H1 (cell line): ENCODE data around the gene OOSP4A.

ENCODE experiments used
- CTCF ChIP-seq, 3 experiments: IDR thresholded peaks; 1 replicate in 2 of 3; 2 replicates in 1 of 3; pipeline versions ENCODE4 v1.5.1 to v1.6.1; 2011; ENCODE audit warnings: low read length in 3 of 3, mild to moderate bottlenecking in 3 of 3, inconsistent platforms in 2 of 3, low read depth in 1 of 3, moderate library complexity in 1 of 3; ENCODE audit not compliant: insufficient read depth in 1 of 3; ENCODE audit errors: control extremely low read depth in 1 of 3
- JUND ChIP-seq: IDR thresholded peaks from 2 replicates; pipeline ENCODE4 v1.6.1; 2011; ENCODE audit warnings: mild to moderate bottlenecking, improper control_type of control experiment, low read length
- KDM1A ChIP-seq: fragments of 200-600, 300-600 bp; sonication (generic); IDR thresholded peaks from 2 replicates; pipeline ENCODE4 v1.7.1; 2016; ENCODE audit warnings: mild to moderate bottlenecking, low read length, borderline replicate concordance
- POLR2A ChIP-seq, 2 experiments: IDR thresholded peaks; 1 replicate in 1 of 2; 2 replicates in 1 of 2; pipeline ENCODE4 v1.6.1; 2011; ENCODE audit warnings: low read depth in 2 of 2, low read length in 2 of 2, mild to moderate bottlenecking in 2 of 2; ENCODE audit errors: control extremely low read depth in 1 of 2
- ZNF274 ChIP-seq: IDR thresholded peaks from 2 replicates; pipeline ENCODE4 v1.7.0; 2012; ENCODE audit warnings: low read length, borderline replicate concordance; ENCODE audit errors: extremely low read depth

GRCh38 chr11:59997800-59998199 is 34.0 kb downstream of the OOSP4A start:
- TF ChIP-seq POLR2A (IDR thresholded peaks at IDR 0.05; ENCODE audit: control extremely low read depth in 1 of 2, low read depth in 2 of 2, low read length in 2 of 2) (no peak), CTCF (IDR thresholded peaks at IDR 0.05; ENCODE audit: control extremely low read depth in 1 of 3, insufficient read depth in 1 of 3, low read depth in 1 of 3, low read length in 3 of 3) (no peak), JUND (no peak), ZNF274 (no peak), KDM1A (no peak)
